HG03135 (cell line): ENCODE data around the gene SAMD11.
"Not testable (repeated sequence)": the region's sequence is repeated elsewhere in the genome, so short reads cannot be mapped to it uniquely, and the experiment has no call there.

Source experiments
- ATAC-seq: cut with Tn5 transposase; IDR thresholded peaks from one replicate; pipeline ENCODE4 v1.9.1; 2021; ENCODE audit warnings: mild to moderate bottlenecking, moderate library complexity; ENCODE audit not compliant: unreplicated experiment

SAMD11 gene, protein sequence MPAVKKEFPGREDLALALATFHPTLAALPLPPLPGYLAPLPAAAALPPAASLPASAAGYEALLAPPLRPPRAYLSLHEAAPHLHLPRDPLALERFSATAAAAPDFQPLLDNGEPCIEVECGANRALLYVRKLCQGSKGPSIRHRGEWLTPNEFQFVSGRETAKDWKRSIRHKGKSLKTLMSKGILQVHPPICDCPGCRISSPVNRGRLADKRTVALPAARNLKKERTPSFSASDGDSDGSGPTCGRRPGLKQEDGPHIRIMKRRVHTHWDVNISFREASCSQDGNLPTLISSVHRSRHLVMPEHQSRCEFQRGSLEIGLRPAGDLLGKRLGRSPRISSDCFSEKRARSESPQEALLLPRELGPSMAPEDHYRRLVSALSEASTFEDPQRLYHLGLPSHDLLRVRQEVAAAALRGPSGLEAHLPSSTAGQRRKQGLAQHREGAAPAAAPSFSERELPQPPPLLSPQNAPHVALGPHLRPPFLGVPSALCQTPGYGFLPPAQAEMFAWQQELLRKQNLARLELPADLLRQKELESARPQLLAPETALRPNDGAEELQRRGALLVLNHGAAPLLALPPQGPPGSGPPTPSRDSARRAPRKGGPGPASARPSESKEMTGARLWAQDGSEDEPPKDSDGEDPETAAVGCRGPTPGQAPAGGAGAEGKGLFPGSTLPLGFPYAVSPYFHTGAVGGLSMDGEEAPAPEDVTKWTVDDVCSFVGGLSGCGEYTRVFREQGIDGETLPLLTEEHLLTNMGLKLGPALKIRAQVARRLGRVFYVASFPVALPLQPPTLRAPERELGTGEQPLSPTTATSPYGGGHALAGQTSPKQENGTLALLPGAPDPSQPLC

DNA sequence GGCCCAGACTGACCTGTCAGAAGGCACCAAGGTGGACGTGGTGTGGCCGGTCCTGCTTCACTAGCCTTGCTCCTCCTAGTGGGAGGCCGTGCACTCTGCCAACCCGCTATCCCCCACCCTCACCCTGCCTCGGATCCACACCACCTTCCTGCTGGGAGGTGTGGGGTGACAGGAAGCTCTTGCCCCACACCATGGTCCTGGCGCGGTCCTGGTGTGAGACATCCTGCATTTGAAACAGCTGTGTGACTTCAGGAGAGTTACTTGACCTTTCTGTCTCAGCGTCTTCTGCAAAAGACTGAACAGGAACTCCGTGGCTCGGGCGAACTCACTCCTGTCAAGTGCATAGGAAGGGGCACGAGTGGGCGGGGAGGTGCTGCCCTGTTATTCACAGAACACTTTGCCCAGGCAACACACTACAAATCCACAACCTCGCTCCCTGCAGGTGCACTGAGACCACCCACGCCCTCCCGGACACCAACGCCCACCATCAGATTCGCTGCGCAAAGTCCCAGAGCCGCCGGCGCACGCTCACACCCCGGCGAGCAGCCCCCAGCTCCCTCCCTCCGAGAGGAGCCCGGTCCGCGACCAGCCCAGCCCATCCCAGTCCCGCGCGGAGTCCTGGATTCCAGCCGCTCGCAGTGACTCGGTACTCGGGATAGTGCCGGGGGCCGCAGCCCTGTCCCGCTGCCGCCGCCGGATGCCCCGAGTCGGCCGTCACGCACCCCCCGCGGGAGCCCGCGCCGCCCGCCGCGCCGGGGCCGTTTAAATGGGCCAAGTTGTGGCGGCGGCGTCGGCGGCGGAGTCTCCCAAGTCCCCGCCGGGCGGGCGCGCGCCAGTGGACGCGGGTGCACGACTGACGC, at the start of gene SAMD11:
TSS of gene SAMD11 (plus strand) at position 793 of the 860 bp plus-strand sequence. CDS start 509 bp downstream, outside the sequence.
- no peak for ATAC-seq

DNA sequence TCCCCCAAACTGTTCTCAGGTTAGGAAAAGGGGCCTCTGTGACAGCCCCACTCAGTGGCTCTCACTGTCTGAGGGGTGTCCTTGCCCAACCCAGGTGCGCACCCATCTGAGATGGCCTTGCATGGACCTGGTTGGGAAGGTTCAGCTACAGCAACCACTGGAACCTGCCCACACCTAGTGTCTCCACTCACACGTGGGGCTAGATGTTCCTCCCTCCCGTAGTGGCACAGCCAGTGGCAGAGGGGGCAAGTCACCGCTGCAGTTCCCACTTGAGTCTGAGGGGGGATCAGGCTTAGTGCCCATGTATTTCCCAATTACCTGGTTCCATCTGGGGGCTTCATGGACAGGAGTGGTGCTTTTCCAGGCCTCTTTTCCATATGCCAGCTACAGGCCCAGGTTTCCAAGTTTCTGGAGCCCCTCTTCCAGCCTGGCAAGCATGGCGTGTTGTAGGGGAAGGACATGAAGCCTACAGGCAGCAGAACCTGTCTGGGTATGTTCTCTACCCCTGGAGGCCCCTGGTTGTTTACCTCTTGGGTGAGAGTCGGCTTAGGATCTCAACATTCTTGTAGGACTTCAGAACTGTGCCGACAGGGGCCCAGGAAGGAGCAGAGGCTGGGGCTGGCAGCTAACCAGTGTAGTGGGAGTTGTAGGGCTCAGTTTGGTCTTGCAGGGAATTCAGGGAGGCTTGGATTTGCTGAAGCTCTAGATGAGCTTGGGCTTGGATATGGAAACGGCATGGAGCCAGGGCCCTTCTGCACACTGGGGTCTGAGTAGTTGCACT, 47.1 kb upstream of the SAMD11 start:
- not testable (repeated sequence) for ATAC-seq

DNA sequence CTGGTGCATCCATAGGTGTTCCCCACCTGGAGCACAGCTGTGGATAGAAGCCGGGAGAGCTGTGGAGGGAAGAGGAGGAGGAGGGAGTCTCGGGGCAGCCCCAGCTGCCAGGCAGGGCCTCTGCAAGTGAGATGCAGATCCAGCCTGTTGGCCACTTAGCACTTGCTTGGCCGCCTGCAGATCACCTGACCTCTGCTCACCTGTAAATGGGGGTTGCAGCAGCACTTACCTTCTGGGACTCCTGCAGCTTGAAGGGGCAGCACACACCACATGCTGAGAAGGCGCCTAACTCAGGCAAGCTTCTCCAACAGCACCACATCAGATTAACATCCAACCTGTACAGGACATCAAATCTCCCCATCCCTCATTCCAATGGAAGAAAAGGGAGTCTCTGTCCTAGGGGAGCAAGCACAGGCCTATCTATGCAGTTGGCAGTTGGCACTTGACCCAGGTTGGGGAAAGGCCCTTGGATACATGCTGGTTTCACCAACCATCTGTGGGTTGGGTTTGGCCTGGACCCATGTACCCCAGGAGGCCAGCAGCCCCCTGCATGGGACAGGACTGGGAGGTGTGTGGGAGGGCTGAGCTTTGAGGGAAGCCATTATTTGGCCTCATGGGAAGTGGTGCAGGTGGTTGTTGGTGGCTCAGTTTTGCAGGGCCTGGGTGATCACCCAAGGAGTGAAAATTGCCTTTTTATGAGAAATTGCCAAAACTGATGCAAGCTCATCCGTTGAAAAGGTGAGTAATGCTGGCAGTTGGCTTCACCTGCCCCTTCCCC, 46.3 kb upstream of the SAMD11 start:
- ATAC-seq = not testable (repeated sequence)

DNA sequence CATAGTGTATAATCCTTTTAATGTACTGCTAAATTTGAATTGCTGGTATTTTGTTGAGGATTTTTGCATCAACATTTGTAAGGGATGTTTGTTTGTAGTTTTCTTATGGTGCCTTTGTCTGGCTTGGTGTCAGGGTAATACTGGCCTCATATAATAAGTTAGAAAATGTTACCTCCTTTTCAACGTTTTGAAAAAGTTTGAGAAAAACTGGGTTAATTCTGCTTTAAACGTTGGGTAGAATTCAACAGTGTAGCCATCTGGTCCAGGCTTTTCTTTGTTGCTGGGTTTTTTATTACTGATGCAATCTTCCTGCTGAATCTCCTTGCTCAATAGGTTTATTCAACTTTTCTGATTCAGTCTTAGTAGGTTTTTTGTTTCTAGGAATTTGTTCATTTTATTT, 43.2 kb upstream of the SAMD11 start:
- ATAC-seq = not testable (repeated sequence)

DNA sequence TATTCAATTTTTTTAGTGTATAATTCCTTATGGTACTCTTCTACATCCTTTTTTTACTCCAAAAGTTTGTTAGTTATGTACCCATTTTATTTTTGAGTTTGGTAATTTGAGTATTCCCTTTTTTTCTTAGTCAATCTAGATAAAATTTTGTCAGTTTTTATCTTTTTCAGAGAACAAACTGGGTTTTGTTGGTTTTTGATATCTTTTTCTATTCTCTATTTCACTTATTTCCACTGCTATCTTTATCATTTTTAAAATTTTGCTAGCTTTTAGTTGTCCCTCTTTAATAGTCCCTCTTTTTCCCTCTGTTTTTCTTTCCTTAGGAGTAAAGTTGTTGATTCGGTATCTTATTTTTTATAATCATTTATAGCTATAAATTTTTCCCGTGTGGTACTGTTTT, 42.8 kb upstream of the SAMD11 start:
- ATAC-seq = not testable (repeated sequence)

DNA sequence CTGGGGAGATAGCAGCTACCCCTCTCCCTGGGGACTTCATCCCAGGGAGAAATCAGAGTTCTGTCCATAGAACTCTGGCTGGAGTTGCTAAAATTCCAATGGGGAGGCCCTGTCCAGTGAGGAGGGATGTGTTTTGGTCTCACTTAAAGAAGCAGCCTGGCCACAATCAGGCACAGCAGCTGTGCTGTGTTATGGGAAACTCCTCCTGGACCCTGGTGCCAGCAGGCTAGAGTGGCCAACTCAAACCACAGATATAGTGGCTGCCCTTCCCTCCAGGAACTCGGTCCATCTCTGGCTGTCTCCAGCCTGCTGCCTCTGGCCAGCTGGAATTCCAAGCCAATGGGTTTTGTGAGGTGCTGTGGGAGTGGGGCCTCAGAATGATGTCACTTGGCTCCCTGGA, 37.4 kb upstream of the SAMD11 start:
- no peak for ATAC-seq

DNA sequence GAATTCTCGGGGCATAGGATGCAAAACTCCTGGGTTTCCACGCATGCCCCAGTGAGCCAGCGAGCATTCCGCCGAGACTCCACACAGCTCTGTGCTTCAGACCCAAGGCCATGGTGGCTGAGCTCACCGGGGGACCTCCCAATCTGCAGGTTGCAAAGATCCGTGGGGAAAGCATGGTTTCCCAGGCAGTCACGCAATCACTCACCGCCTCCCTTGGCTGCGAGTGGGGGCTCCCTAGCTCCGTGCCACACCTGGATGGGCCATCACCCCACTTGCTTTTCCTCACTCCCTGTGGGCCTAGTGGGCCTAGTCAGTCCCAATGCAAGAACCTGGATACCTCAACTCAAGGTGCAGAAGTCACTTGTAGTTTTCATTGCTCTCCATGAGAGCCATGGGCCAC, 37.0 kb upstream of the SAMD11 start:
- no peak for ATAC-seq

DNA sequence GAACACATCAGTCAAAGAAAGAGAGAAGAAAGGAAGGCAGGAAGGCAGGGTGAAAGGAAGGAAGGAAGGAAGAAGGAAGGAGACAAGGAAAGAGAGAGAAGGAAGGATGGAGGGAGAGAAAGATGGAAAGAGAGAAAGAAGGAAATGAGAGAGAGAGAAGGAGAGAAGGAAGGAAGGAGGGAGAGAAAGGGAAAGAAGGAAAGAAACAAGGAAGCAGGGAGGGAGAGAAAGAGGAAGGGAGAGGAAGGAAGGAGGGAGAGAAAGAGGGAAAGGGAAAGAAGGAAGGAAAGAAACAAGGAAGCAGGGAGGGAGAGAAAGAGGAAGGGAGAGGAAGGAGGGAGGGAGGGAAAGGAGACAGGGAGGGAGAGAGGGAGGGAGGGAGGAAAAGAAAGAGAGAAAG, 35.4 kb upstream of the SAMD11 start:
- ATAC-seq = no peak

DNA sequence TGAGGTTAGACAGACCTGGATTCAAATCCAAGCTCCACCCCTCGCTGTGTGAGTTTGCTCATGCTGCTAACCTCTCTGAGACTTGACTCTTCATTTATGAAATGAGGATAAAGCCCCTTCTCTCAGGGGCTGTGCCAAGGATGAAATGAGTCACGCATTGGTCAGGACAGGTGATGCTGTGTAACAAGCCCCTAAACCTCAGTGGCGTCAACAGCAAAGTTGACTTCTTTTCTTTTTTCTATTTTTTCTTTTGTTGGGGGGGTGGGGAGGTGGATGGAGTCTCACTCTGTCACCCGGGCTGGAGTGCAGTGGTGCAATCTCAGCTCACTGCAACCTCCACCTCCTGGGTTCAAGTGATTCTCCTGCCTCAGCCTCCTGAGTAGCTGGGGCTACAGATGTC, 33.9 kb upstream of the SAMD11 start:
- not testable (repeated sequence) for ATAC-seq

DNA sequence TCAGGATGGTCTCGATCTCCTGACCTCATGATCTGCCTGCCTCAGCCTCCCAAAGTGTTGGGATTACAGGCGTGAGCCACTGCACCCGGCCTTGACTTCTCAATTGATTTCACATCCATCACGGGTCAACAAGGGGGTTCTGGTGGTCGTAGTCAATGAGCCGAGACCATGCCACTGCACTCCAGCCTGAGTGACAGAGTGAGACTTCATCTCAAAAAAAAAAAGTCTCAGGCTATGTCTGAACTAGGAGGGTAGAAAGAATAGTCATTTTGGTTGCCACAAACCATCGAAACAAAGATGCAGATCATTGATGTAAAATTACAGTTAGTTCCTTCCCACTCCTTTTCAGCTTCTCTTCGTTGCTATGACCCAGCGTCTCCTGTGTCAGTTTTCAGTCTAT, 33.5 kb upstream of the SAMD11 start:
- not testable (repeated sequence) for ATAC-seq

DNA sequence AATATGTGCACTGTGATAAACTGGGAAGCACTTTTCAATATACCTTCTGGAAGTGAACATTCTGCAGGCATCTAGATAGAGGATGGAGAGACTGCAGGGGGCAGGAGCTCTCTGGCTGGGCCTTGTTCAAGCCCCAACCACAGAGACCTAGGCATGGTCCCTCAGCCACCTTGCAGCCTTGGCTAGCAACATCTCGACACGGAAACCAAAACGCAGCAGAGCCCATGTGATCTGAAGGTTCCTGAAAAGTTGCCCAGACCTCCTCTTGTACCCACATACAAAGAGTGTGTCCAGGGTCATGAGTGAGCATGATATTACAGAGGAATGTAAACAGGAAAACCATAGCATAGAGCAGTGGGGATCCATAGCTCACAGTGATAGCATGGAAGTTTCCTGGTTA, 33.1 kb upstream of the SAMD11 start:
- ATAC-seq = no peak

DNA sequence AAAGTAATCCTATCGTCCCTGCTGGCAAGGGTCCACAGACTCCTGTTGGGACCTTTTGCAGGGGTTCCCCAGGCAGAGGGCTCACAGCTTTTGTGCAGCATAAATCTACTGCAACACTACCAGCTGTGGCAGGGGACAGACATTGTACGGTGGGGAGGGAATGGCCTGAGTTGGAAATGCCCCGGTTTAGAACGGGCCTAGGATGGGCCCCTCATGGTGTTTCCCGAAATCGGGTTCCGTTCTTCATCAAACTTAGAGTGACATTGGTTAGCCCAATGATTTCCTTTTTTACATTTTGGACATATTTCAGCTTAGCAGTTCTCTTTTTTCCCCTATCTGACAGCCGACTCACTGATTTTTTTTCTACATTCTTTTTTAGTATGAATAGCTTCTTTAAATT, 26.5 kb upstream of the SAMD11 start:
- ATAC-seq = no peak

DNA sequence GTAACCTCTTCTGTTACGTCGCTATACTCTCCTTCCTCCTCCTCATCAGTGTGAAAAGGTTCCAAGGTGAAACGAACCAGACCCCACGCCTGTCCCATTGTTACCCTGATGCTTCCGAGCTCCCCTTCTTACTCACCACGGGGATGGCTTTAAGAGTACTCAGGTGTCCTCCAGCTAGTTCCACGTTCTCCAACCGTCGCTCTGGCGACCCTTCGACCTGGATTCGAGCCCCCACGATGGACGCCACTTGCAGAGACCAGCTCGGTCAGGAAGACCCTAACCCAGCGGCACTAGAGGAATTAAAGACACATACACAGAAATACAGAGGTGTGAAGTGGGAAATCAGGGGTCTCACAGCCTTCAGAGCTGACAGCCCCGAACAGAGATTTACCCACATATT, 25.8 kb upstream of the SAMD11 start:
- not testable (repeated sequence) for ATAC-seq

DNA sequence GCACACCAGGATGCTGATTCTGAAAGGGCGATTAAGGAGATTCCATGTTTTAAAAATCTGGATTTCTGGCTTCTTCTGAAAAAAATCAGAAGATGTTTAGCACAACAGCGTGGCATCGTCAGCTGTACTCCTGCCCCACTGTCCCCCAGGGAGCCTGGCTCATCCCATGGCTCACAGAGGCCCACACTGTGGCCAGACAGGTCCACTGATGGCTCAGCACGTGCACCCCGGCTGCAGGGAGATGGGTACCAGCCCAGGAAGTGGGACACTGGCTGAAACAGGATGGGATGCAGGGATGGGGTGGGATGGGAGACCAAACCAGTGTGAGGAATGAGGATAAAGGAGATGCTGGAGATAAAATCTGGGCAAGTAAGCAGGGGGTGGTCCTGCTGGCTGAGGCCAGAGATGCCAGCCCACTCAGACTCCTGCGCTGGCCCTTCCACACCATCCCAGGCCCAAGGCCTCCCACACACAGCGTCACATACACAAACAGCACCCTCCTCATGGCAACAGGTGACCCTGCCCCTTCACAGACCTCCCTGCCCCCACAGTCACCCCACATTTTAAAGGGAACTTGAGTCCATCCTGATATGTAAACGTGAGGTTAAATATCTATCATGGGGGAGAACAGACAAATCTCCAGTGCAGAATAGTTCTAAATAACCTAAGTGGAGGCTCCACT, 23.9 kb upstream of the SAMD11 start:
- ATAC-seq = no peak

DNA sequence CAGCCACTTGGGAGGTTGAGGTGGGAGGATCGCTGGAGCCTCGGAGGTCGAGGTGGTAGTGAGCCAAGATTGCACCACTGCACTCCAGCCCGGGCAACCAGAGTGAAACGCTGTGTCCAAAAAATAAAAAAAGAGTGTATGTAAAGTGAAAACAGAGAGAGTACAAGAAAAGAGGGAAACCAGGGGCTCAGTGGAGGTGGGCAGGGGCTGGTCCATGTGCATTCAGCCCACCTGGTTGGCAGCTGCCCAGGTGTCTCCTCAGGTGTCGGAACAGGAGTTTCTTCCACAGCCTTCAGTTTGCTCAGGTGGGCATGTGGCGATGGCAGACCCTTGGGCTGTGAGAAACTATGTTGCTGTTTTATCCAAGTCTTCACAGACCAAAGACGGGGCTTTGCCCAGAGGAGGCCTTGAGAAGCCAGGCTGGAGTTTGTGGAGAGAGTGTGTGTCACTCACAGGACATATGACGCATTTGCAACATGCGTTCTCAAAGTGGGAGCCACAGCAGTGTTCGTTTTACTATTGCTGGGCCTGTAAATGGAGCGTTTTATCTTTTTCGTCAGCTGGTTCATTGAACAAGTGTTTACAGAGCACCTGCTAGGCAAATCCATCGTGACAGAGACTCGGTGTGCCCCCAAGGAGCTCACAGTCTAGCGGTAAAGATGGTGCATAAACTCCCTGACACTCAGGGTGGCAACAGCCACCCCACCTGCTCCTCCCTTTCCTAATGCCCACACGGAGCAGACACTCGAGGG, 22.4 kb upstream of the SAMD11 start:
- ATAC-seq = no peak

DNA sequence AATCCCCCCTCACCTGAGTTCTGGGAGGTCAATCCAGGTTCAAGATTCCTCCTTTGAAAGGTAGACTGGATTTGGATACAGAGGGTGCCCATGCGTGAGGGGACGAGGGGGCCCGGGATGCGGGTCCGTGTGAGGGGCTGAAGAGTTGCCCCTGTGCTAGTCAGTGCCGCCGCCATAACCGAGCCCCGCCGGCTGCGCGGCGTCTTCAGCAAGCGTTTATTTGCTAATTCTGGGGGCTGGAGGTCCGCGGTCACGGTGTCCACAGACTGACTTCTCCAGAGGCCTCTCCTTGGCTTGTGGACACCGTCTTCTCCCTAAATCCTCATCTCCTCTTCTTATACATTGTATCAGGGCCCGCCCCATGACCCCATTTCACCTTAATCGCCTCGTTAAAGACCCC, 20.9 kb upstream of the SAMD11 start:
- ATAC-seq = no peak

DNA sequence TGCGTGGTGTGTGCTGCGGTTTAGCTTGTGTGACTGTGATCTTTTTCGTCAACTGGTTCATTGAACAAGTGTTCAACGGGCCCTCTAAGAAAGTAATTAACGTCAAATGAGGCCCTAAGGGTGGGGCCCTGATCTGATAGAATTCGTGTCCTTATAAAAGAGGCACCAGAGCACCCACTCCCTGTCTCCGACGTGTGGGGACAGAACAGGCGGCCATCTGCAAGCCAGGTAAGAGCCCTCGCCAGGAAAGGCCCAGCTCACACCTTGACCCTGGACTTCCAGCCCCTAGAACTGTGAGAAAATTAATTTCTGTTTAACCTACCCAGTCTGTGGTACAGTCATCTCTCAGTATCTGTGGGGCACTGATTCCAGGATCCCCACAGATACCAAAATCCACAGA, 20.4 kb upstream of the SAMD11 start:
- no peak for ATAC-seq

DNA sequence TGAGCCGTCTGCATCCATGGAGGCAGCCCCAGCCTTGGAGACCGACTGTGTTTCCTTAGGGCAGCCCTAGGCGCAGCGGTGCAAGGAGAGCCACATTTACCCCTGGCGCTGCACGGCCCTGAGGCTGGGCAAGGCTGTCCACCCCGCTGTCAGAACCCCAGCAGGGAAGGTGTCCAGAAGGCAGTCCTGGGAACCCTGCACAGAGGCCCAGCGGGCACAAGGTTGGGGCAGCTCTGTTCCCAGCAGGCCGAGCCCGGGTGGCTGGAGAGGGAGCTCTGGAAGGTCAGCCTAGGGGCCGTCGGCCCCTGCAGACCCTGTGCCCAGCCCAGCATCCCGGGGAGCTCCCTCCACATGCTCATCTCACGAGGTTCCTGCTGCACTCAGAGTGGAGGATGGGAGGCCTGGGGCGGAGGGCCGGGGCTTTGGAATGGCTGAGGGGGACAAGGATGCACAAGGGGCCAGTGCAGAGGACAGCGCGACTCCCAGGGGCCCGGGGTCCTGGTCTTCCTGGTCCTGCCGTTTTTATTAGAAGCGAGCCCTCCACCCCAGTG, 19.9 kb upstream of the SAMD11 start:
- no peak for ATAC-seq
